Hippocampal formation (tissue), 2 donors: ENCODE data around the gene CADPS2.

Experiments used
- DNase-seq, 2 donors: peaks; one replicate each; lab custom pipeline; 2025; lab: John Stamatoyannopoulos, UW

The CADPS2 gene

DNA sequence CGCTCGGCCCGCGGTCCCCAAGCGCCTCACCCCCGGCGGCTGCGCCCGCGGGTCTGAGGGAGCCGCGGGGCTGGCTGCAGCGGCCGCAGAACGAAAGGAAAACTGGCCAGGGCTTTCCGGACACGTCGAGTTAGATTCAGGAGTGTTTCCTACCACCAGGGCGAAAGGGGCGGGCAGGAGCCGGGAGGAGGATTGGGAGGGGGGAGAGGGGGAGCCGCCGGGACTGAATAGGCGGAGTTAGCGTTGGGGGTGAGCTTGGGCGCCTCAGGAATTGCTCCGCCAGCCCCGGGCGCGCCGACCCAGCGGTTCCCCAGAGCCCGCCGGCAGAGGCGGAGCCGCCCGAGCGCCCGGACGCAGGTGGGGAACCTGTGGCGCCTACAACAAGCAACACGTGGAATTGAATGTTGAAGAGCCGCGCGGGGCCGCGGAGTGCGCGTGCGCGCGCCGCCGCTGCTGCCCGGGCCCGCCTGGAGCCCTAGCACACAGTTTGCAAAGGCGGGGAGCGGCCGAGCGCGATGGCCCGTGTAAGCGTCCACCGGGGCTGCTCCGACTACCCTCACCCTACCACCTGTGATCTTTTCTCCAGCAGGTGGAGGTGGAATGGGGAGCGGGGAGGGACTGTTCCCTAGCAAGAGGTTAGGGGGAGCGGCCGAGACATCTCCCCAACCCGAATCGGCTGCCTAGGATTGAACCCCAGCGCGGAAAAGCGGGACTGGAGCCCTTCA, at the start of gene CADPS2:
CADPS2 (minus strand) TSS at position 104 of the 725 bp plus-strand sequence. CDS start 123 bp downstream, outside the sequence.
- peak; percentile 59 to 69 for DNase-seq

DNA sequence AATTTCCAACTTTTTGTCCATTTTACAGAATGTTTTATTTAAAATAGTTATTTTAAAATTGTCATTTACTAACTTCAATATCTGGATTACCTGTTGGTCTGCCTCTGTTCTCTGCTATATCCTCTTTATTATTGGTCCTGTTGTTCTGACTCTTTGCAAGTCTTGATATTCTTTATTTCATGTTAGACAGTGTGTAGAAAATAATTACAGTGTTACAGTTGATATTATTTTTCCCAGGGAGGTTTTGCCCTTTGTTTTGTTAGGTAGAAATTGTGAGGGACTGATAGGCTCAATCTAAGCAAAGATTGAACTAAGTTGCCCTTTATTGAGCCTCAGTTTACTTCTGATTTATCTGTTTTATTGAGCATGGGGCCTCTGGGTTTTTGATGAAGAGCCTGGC, 49.4 kb upstream of the CADPS2 start:
- no peak for DNase-seq

GRCh38 chr7:122919643-122920181, 33.5 kb upstream of the CADPS2 start:
- DNase-seq = no peak

DNA sequence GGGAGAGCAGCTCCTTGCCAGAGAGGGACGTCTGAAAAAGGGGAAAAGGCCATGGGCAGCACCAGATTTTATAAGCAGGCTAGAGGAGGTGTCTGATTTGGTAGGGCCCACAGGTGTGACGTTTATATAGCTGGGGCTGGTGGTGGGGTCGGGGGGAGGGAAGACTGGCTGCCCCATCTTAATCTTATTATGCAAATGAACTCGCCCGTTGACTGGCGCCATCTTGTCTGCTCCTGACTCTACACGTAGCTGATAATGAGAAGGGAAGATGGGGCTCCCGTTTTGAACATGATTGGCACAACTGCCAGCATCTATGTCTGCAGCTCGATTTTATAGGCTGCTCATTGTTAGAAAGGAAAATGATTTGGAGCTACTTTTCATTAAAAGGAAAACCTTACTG, 28.6 kb upstream of the CADPS2 start:
- no peak for DNase-seq

GRCh38 chr7:122913608-122914007, 27.3 kb upstream of the CADPS2 start:
- DNase-seq = no peak

GRCh38 chr7:122902751-122903495, 16.7 kb upstream of the CADPS2 start:
- DNase-seq = no peak

- DNase-seq = no peak
These were observed 15.0 kb upstream of the CADPS2 start for GRCh38 chr7:122901250-122901649.

GRCh38 chr7:122896509-122896908, 10.2 kb upstream of the CADPS2 start:
- no peak for DNase-seq

DNA sequence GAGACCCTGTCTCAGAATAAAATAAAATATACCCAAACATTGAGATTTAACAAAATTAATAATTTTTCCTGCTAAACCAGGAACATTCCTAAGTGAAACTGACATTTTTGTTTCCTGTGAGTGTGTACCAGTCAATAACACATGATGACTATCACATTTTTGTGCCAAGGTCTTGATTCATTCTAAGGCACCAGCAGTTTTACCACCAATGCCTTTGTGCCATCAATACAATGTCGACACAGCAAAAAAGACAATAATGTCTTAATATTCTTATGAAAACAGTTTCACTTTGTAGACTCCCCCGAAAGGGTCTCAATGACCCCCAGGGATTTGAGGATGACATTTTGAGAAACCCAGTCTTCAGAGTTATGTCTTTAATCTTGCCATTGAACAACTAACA, 7.2 kb upstream of the CADPS2 start:
- no peak for DNase-seq

GRCh38 chr7:122889116-122889515, 2.9 kb upstream of the CADPS2 start:
- DNase-seq = no peak

- DNase-seq = no peak
These were observed 1.6 kb upstream of the CADPS2 start for GRCh38 chr7:122887848-122888247.

GRCh38 chr7:122887198-122887597, 938 bp upstream of the CADPS2 start:
- DNase-seq = peak; percentile 14 to 53

DNA sequence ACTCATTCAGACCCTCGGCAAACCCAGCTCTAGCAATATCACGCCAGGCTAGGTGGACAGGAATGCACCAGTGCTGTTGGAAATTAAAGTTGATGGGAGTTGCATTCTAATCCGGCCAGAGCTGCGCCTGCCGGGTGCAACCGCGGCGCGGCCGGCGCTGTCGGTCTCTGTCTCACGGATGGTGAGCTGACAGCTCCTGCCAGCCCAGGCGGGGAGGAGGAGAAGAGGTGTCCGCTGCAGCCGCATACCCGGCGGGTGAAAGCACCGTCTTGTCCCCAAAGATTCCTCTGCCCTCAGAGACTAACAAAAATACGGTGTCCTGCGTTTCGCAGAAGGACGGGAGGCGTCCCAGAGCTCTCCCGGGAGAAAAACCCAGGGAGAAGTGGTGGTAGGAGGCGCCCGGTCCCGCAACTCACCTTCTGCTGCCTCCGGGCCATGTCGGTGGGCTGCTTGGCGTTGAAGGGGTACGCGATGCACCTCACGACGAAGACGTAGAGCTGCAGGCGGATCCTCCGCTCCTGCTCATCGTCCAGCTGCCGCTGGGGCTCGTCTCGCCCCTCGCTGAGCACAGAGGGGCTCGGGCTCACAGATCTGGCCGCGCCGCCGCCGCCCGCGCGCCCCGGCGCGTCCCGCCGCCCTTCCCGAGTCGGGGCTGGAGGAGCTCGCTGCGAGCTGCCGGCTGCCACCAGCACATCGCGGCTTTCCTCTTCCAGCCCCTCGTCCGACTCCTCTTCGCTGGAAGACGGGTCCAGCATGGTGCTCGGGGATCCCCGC, 490 bp downstream of the CADPS2 start:
- DNase-seq = peak in 1 of 2 donors; percentile 9

DNA sequence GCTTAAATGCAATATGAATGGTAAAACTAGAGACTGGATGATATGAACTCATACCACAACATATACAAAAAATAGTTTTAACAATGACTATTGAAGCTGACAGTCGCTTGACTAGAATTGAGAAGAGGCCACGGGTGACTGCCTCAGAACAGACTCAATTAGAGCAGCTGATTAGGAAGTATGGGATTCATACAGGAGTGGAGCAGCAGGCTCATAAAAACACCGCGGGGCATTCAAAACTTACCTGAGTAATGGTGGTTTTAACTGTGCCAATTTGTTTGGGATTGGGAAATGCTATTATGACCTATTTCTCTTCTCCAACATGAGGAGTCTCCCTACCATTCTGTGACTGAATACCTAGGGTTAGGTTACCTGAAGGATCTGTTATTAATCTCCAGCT, 2.1 kb downstream of the CADPS2 start:
- DNase-seq = no peak

DNA sequence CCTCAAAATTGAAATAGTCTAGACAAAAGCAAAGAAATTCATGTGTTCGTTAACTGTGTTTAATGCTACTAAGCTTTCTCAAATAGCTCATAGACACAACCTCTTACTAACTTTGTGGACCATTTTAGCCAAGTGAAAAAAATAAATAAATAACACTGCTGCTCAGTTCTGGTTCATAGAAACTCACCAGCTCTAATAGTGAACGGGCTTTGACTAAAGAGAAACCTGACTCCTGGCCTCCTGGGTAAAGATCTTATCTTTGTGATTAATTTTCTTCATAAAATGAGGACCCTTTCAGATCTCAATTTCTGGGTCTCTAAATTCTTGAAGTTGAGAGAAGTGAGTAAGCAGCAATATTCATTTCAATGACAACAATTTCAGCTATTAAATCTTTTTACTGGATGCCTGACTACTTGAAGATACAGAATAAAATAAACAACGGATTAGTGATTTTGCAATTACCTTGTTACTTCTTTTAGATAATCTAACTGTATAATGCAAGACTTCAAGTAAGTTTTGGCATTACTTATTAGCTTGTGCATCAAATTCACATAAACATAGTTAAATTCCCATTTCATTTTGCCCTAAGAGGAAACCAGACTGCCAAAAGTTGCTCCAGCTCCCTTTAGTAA, 3.1 kb downstream of the CADPS2 start:
- no peak for DNase-seq

DNA sequence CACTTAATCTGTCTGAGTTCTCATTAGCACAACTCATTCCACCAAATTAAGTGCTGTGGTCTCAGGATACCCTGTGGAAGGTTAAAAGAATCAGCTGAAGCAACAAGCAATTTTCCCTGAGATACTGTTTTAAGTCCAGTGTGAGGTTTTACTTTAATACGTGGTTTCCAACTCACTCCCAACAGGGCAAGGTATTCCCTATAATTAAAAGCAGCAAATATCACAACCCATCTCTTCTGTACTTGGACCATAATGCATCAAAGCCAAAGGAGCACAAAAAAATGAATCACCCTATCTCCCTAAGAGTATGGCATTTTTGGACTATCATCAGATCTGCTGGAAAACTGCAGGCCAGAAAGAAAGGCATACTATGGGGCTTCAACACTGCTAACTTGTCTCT, 4.9 kb downstream of the CADPS2 start:
- DNase-seq = no peak

DNA sequence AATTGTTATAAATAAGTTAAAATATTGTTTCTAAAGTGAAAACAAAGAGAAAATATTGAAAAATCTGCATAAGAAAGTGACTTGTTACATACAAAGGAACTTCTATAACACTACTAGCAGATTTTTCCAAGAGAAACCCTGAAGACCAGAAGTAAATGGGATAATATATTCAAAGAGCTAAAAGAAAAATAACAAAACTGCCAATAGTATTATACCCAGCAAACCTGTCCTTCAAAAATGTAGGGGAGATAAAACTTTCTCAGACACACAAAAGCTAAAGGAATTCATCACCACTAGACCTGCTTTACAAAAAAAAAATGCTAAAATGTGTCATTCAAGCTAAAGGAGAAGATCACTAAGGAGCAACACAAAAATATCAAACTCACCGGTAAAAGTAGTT, 17.0 kb downstream of the CADPS2 start:
- DNase-seq = no peak

DNA sequence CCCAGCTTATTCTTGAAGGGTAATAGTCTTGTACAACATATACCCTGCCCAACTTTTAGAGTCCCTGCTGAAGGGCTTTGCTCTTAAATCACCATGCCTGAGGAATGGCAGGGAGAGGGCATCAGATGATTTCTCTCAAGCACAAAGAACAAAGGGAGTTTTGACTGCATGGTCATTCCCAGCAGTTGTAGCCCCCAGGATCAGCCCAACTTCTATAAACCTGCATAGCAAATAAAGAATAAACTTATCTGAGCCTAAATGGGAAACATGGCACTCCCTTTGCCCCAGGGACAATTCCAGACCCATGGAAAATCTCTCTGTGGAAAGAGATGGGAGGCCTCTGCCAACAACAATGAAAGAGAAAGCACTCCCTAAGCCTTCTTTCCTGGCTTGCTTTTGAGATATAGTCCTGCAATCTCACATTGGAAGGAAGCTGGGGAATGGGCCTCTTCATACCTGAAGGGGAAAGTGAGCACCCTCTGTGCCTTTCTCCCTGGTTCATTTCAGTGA, 18.7 kb downstream of the CADPS2 start:
- no peak for DNase-seq

DNA sequence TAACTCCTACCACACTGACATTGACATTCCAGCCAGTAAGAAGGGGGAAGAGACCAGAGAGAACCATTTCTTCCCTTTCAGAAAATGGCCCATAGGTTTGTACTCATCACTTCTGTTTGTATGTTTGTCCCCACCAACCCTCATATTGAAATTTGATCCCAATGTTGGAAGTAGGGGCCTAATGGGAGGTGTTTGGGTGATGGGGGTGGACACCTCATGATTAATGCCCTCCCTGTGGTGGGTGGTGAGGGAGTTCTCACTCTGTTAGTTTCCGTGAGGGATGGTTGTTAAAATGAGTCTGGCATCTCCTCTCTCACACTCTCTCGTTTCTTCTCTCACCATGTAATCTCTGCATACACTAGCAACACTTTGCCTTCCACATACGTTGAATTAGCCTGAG, 21.4 kb downstream of the CADPS2 start:
- DNase-seq = no peak

- DNase-seq = no peak
These were observed 22.2 kb downstream of the CADPS2 start for GRCh38 chr7:122864016-122864415.

DNA sequence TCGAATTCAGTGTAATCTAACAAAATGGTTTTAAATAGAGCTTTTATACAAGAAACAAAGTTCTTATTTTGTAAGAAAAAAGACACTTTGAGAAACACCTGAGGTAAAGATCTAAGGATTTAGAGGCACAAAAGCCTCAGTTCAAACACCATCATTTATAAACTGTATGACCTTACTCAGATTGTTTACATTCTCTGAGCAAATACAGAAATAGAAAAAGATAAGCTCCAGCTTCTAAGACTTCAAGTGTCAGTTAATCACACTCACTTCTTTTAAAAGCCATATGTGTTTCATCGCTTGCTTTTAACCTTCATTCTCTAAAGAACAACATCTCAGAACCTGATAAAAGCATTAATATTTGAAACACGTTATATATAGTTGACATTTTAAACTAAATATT, 27.9 kb downstream of the CADPS2 start:
- DNase-seq = no peak

DNA sequence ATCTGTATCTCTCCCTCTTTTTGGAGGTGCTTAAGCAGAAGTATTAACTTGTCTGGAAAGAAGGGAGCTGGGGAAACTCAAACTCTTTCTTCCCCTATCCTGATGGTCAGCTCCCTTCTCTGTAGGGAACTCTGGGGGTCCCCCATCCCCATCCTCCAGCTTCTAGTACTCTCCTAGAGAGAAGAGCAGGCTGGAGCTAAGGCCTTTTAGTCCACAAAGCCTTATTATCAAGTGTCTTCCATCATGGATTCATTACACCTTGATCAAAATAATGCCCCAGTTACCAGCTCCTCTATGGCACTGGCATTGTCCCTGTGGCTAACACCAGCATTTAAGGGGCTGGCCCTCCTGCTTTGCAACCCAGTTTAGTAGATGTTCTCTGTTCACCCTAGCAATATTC, 35.7 kb downstream of the CADPS2 start:
- DNase-seq = no peak
